ENCODE results near the gene GALK2.

DNA sequence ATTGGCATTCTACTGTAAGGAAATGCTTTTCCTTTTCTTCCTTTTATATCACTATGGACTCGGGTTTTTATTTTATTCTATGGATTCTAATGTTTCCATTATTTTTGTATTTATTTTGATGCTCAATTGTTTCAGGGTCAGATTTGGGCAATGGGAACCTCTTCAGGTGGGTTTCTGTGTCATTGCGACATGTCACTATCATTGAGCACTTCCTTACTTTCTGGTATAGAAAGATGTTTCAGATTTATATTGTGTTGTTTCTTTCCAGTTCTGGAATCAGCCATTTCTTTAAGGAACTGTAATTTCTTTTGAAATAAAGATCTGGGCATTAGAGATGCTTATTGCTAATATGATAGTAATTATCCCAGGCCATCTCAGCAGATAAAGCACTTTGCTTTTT is 21.8 kb downstream of the GALK2 start:
- TF ChIP-seq, protein P1, sequence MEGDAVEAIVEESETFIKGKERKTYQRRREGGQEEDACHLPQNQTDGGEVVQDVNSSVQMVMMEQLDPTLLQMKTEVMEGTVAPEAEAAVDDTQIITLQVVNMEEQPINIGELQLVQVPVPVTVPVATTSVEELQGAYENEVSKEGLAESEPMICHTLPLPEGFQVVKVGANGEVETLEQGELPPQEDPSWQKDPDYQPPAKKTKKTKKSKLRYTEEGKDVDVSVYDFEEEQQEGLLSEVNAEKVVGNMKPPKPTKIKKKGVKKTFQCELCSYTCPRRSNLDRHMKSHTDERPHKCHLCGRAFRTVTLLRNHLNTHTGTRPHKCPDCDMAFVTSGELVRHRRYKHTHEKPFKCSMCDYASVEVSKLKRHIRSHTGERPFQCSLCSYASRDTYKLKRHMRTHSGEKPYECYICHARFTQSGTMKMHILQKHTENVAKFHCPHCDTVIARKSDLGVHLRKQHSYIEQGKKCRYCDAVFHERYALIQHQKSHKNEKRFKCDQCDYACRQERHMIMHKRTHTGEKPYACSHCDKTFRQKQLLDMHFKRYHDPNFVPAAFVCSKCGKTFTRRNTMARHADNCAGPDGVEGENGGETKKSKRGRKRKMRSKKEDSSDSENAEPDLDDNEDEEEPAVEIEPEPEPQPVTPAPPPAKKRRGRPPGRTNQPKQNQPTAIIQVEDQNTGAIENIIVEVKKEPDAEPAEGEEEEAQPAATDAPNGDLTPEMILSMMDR (IDR thresholded peaks at IDR 0.05) = no peak
- no peak for TF ChIP-seq EZH2 (IDR thresholded peaks at IDR 0.05; ENCODE audit: borderline replicate concordance, insufficient read depth, low read depth, low read length, poor library complexity, severe bottlenecking)
